Spleen (tissue), 7 donors: ENCODE results near the gene SMC6.

Experiments
- POLR2AphosphoS5 ChIP-seq, 3 donors: sonication (generic); formaldehyde crosslinking; IDR thresholded peaks; one replicate each; pipeline ENCODE4 v1.5.1; 2017; ENCODE audit warnings: antibody characterized with exemption in 3 of 3
- TF ChIP-seq, protein P1 (sequence below), 11 experiments: fragments of 200-600 bp in 7 of 11; fragments of 450-650 bp in 4 of 11; sonication (generic) in 4 of 11; IDR thresholded peaks in 8 of 11; conservative IDR thresholded peaks in 3 of 11; 1 replicate in 7 of 11; 2 replicates in 4 of 11; pipeline versions ENCODE4 v1.4.0 to v1.8.0; 2016 to 2021; ENCODE audit warnings: antibody characterized with exemption in 11 of 11, inconsistent platforms in 4 of 11, mild to moderate bottlenecking in 1 of 11
- donor health status: DM: no; HTN: no; CAD: no; lungs with moderate emphysema.
- donor health status: DM: no; HTN: no; CAD: no.
- donor health status: DM: no; HTN: no; CAD: no.

DNA sequence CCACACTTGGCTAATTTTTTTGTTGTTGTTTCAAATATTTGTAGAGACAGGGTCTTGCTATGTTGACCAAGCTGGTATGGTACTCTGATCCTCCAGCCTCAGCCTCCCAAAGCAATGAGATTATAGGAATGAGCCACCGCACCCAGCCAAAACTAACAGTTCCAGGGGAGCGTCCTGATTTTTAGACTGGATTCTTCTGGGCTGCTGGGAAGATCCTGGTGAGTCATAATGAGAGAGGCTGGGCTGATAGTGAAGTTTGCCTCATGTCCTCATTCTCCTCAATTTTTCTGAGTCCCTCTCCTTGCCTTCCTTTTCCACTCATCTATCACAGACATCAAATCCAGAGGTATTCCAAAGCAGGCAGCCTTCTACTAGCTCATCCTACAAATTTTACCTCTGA, 131.8 kb downstream of the SMC6 start:
- TF ChIP-seq, protein P1, sequence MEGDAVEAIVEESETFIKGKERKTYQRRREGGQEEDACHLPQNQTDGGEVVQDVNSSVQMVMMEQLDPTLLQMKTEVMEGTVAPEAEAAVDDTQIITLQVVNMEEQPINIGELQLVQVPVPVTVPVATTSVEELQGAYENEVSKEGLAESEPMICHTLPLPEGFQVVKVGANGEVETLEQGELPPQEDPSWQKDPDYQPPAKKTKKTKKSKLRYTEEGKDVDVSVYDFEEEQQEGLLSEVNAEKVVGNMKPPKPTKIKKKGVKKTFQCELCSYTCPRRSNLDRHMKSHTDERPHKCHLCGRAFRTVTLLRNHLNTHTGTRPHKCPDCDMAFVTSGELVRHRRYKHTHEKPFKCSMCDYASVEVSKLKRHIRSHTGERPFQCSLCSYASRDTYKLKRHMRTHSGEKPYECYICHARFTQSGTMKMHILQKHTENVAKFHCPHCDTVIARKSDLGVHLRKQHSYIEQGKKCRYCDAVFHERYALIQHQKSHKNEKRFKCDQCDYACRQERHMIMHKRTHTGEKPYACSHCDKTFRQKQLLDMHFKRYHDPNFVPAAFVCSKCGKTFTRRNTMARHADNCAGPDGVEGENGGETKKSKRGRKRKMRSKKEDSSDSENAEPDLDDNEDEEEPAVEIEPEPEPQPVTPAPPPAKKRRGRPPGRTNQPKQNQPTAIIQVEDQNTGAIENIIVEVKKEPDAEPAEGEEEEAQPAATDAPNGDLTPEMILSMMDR (IDR thresholded peaks at IDR 0.05 in 8 of 11, conservative IDR thresholded peaks at IDR 0.05 in 3 of 11) = no peak
- TF ChIP-seq POLR2AphosphoS5 (IDR thresholded peaks at IDR 0.05) = no peak
